HL-60 (cell line): ENCODE measurements around the gene ANO1.

Source experiments
- CTCF ChIP-seq: IDR thresholded peaks from one replicate; pipeline ENCODE4 v1.5.1; 2011; ENCODE audit warnings: low read length, control low read depth, inconsistent platforms; ENCODE audit not compliant: insufficient read depth
- REST ChIP-seq: IDR thresholded peaks from 2 replicates; pipeline ENCODE4 v1.6.1; 2012; ENCODE audit warnings: low read depth; ENCODE audit not compliant: insufficient replicate concordance

- TF ChIP-seq CTCF, result no peak
- TF ChIP-seq REST, result no peak
These were observed 152.2 kb downstream of the ANO1 start for GRCh38 chr11:70230151-70230839.
